Measurements from ENCODE around the gene NEDD4L. TPM values are rescaled to one million over a fixed set of nuclear protein-coding genes. Genes with fewer than 3 reads are reported as not detected.

NEDD4L gene
- total and polyA plus RNA-seq, 2 experiments from 2014 or later = 36.2 to 72.3 TPM

DNA sequence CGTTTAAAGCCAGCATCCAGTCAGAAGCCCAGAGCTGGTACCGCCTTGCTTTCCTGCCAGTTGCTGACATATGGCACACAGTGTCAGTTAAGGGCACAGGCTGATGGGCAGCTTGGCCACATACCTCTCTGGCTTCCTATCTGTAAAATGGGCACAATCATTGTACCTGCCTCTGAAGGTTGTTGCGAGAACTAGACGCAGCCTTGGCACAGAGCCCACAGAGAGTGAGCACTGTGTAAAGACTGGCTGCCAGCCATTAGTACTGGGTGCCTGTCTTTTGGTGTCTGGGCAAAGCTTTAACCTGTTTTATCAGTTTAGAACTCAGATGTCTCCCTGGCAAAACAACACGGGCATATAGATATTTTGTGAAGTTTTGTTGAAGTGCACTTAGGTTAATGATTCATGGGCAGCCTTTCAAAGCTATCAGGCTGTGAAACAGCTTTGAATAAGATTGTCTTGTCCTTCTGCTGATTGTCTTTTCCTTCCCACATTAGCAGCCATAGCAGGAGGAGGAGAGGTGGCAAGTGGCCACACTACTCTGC lies 269.5 kb downstream of the NEDD4L start (continued):
- TF ChIP-seq, protein P1, sequence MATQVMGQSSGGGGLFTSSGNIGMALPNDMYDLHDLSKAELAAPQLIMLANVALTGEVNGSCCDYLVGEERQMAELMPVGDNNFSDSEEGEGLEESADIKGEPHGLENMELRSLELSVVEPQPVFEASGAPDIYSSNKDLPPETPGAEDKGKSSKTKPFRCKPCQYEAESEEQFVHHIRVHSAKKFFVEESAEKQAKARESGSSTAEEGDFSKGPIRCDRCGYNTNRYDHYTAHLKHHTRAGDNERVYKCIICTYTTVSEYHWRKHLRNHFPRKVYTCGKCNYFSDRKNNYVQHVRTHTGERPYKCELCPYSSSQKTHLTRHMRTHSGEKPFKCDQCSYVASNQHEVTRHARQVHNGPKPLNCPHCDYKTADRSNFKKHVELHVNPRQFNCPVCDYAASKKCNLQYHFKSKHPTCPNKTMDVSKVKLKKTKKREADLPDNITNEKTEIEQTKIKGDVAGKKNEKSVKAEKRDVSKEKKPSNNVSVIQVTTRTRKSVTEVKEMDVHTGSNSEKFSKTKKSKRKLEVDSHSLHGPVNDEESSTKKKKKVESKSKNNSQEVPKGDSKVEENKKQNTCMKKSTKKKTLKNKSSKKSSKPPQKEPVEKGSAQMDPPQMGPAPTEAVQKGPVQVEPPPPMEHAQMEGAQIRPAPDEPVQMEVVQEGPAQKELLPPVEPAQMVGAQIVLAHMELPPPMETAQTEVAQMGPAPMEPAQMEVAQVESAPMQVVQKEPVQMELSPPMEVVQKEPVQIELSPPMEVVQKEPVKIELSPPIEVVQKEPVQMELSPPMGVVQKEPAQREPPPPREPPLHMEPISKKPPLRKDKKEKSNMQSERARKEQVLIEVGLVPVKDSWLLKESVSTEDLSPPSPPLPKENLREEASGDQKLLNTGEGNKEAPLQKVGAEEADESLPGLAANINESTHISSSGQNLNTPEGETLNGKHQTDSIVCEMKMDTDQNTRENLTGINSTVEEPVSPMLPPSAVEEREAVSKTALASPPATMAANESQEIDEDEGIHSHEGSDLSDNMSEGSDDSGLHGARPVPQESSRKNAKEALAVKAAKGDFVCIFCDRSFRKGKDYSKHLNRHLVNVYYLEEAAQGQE (IDR thresholded peaks at IDR 0.05; ENCODE audit: unreplicated experiment) = no peak
- no peak for TF ChIP-seq JUNB (IDR thresholded peaks at IDR 0.05; ENCODE audit: unreplicated experiment)

DNA sequence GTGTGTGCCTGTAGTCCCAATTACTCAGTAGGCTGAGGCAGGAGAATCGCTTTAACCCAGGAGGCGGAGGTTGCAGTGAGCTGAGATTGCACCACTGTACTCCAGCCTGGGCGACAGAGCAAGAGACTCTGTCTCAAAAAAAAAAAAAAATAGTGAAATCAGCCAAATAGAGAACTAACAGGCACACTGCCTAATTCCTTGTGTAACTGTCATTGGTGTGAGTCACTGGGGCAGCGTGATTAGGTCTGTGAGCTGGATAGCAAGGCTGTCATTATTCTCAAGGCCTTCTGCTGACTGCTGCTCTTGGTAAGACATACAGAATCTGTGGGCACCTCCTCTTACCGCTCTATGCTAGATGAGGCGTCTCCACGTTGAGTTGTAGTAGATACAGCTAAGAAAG lies 270.3 kb downstream of the NEDD4L start:
- Mint-ChIP-seq H3K9me3 (no peaks in the 10 kb centered on the region), H3K27ac (no peak overlapping the region), H3K4me1 (peaks cover 34% of the 10 kb centered on the region), H3K27me3 (ENCODE audit: insufficient read depth, low read depth, poor library complexity) (peaks cover 7% of the 10 kb centered on the region), H3K36me3 (ENCODE audit: low read depth) (no peaks in the 10 kb centered on the region; the same call in 2 of the 3 replicates), H3K4me3 (no peak overlapping the region)
- no peak for DNase-seq (ENCODE audit: low spot score)
- no peak overlapping the region for H2AFZ ChIP-seq
- H3K27me3 ChIP-seq (ENCODE audit: insufficient read depth) = no peaks in the 10 kb centered on the region
- H3K36me3 ChIP-seq (ENCODE audit: insufficient read depth) = no peaks in the 10 kb centered on the region
- no peaks in the 10 kb centered on the region for H3K9me2 ChIP-seq (ENCODE audit: insufficient read depth)
- no peak overlapping the region for H3K4me2 ChIP-seq
- H3F3A ChIP-seq (replicated peaks; ENCODE audit: low read depth) = no peaks in the 10 kb centered on the region
- peaks cover 25% of the 10 kb centered on the region for H3K4me1 ChIP-seq (ENCODE audit: insufficient read depth)
- peaks cover 62% of the 10 kb centered on the region for H3K79me2 ChIP-seq (replicated peaks; ENCODE audit: insufficient read depth)
- ATAC-seq = no peak
- peaks cover 6% of the 10 kb centered on the region; the same call in 1 of the 2 replicates for H4K20me1 ChIP-seq (replicated peaks; ENCODE audit: insufficient read depth)
- H3K27ac ChIP-seq (ENCODE audit: low read depth) = no peak overlapping the region
- H3K4me3 ChIP-seq = no peak overlapping the region
- TF ChIP-seq CREB1 (CRISPR knock-in tag; IDR thresholded peaks at IDR 0.05; ENCODE audit: low read depth) = no peak
- no peak for TF ChIP-seq NANOG (IDR thresholded peaks at IDR 0.05; ENCODE audit: borderline replicate concordance)
- TF ChIP-seq, protein P2, sequence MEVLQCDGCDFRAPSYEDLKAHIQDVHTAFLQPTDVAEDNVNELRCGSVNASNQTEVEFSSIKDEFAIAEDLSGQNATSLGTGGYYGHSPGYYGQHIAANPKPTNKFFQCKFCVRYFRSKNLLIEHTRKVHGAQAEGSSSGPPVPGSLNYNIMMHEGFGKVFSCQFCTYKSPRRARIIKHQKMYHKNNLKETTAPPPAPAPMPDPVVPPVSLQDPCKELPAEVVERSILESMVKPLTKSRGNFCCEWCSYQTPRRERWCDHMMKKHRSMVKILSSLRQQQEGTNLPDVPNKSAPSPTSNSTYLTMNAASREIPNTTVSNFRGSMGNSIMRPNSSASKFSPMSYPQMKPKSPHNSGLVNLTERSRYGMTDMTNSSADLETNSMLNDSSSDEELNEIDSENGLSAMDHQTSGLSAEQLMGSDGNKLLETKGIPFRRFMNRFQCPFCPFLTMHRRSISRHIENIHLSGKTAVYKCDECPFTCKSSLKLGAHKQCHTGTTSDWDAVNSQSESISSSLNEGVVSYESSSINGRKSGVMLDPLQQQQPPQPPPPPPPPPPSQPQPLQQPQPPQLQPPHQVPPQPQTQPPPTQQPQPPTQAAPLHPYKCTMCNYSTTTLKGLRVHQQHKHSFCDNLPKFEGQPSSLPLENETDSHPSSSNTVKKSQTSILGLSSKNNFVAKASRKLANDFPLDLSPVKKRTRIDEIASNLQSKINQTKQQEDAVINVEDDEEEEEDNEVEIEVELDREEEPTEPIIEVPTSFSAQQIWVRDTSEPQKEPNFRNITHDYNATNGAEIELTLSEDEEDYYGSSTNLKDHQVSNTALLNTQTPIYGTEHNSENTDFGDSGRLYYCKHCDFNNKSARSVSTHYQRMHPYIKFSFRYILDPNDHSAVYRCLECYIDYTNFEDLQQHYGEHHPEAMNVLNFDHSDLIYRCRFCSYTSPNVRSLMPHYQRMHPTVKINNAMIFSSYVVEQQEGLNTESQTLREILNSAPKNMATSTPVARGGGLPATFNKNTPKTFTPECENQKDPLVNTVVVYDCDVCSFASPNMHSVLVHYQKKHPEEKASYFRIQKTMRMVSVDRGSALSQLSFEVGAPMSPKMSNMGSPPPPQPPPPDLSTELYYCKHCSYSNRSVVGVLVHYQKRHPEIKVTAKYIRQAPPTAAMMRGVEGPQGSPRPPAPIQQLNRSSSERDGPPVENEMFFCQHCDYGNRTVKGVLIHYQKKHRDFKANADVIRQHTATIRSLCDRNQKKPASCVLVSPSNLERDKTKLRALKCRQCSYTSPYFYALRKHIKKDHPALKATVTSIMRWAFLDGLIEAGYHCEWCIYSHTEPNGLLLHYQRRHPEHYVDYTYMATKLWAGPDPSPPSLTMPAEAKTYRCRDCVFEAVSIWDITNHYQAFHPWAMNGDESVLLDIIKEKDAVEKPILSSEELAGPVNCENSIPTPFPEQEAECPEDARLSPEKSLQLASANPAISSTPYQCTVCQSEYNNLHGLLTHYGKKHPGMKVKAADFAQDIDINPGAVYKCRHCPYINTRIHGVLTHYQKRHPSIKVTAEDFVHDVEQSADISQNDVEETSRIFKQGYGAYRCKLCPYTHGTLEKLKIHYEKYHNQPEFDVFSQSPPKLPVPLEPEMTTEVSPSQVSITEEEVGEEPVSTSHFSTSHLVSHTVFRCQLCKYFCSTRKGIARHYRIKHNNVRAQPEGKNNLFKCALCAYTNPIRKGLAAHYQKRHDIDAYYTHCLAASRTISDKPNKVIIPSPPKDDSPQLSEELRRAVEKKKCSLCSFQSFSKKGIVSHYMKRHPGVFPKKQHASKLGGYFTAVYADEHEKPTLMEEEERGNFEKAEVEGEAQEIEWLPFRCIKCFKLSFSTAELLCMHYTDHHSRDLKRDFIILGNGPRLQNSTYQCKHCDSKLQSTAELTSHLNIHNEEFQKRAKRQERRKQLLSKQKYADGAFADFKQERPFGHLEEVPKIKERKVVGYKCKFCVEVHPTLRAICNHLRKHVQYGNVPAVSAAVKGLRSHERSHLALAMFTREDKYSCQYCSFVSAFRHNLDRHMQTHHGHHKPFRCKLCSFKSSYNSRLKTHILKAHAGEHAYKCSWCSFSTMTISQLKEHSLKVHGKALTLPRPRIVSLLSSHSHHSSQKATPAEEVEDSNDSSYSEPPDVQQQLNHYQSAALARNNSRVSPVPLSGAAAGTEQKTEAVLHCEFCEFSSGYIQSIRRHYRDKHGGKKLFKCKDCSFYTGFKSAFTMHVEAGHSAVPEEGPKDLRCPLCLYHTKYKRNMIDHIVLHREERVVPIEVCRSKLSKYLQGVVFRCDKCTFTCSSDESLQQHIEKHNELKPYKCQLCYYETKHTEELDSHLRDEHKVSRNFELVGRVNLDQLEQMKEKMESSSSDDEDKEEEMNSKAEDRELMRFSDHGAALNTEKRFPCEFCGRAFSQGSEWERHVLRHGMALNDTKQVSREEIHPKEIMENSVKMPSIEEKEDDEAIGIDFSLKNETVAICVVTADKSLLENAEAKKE (CRISPR knock-in tag; IDR thresholded peaks at IDR 0.05) = no peak
- TF ChIP-seq POLR2AphosphoS5 (IDR thresholded peaks at IDR 0.05; ENCODE audit: low read depth) = no peak
- TF ChIP-seq STAT1 (IDR thresholded peaks at IDR 0.05; ENCODE audit: unreplicated experiment) = no peak
- TF ChIP-seq ZNF331 (CRISPR knock-in tag; IDR thresholded peaks at IDR 0.05; ENCODE audit: low read depth) = no peak
- TF ChIP-seq JUNB (IDR thresholded peaks at IDR 0.05; ENCODE audit: unreplicated experiment) = no peak
- TF ChIP-seq EZH2phosphoT487 (IDR thresholded peaks at IDR 0.05; ENCODE audit: unreplicated experiment) = no peak
- TF ChIP-seq, protein P3, sequence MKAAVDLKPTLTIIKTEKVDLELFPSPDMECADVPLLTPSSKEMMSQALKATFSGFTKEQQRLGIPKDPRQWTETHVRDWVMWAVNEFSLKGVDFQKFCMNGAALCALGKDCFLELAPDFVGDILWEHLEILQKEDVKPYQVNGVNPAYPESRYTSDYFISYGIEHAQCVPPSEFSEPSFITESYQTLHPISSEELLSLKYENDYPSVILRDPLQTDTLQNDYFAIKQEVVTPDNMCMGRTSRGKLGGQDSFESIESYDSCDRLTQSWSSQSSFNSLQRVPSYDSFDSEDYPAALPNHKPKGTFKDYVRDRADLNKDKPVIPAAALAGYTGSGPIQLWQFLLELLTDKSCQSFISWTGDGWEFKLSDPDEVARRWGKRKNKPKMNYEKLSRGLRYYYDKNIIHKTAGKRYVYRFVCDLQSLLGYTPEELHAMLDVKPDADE (IDR thresholded peaks at IDR 0.05) = no peak
- TF ChIP-seq, protein P4, sequence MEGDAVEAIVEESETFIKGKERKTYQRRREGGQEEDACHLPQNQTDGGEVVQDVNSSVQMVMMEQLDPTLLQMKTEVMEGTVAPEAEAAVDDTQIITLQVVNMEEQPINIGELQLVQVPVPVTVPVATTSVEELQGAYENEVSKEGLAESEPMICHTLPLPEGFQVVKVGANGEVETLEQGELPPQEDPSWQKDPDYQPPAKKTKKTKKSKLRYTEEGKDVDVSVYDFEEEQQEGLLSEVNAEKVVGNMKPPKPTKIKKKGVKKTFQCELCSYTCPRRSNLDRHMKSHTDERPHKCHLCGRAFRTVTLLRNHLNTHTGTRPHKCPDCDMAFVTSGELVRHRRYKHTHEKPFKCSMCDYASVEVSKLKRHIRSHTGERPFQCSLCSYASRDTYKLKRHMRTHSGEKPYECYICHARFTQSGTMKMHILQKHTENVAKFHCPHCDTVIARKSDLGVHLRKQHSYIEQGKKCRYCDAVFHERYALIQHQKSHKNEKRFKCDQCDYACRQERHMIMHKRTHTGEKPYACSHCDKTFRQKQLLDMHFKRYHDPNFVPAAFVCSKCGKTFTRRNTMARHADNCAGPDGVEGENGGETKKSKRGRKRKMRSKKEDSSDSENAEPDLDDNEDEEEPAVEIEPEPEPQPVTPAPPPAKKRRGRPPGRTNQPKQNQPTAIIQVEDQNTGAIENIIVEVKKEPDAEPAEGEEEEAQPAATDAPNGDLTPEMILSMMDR (conservative IDR thresholded peaks at IDR 0.05; ENCODE audit: low read depth in 2 of 2) = no peak
- no peak for TF ChIP-seq ZNF114 (CRISPR knock-in tag; IDR thresholded peaks at IDR 0.05)
- TF ChIP-seq EZH2 (IDR thresholded peaks at IDR 0.05; ENCODE audit: low read depth, unreplicated experiment) = no peak
